HG03432 (cell line): ENCODE data around the gene SLC37A1.

Source experiments
- ATAC-seq: cut with Tn5 transposase; IDR thresholded peaks from one replicate; pipeline ENCODE4 v1.9.1; 2021; ENCODE audit warnings: mild to moderate bottlenecking, moderate library complexity; ENCODE audit not compliant: unreplicated experiment

The SLC37A1 gene

DNA sequence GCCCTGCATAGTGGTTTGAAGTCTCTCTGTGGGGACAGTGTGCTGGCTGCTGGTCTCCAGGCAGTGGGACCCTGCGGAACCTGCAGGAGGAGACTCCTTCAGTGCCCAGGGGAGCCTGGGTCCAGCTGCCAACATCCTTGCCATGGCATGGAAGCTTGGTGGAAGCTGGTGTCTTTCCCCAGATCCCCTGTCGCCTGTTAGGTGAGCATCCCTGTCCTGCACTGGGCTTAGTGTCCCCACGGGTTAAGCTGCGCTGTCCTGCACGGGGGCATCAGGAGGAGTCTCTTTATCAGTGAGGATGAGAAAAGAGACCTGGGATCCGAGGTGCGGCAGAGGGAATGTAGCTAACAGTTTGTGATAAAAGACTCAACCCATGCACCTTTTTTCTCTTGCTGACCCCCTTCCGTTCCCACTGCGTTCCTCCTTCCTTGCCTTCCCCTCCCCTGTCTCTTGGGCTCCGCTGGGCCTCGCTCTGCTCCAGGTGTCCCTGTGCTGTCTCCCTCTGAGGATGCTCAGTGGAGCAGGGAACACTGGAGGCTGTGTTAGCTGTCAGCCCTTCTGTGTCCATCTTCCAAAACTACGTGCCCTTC, 59.3 kb downstream of the SLC37A1 start:
- ATAC-seq, result no peak

DNA sequence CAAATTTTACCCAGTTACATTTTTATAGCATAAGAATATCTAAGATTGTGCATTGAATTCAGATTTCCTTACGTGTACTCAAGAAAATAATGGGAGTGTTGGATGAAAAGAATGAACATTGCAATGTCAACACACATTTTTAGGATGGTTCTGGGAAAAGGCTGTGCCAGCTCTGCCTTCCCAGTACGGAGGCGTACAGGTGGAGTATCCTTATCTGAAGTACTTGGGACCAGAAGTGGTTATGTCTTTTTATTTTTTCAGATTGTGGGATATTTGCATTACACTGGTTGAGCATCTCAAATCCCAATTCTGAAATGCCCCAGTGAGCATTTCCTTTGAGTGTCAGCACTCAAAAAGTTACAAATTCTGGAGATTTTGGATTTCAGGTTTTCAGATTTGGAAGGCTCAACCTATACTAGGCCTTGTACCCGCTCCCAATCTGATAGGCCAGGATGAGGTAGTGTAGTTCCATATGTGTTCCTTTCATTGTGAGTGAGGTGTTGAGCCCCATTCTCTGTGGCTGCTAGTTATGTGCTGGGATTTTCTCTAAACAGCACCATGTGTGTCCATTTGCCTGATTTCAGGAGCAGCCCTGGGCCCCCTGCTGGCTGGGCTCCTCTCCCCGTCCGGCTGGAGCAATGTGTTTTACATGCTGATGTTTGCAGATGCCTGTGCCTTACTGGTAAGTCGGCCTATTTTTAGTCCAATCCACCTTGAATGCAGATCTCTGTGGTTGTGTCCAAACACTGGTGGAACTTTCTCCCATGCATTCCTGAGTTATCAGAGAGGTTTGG, 60.8 kb downstream of the SLC37A1 start:
- no peak for ATAC-seq

DNA sequence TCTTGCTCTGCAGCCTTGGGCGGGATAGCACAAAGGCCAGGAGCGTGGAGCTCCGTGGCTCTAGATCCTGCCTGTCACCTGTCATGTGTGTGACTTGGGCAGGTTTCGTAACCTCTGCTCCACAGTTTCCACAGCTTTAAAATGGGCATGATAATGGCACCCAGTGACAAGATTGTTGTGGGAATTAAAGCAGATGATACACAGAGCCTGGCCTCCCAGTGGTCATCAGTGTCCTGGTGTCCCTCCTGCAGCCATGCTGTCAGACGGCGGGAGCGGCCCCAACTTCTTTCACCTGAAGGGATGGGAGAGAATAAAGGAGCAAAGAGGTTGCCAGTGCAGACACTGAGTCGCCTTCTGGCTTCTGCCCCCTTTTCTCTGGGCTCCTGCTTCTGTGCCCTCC, 61.5 kb downstream of the SLC37A1 start:
- no peak for ATAC-seq

DNA sequence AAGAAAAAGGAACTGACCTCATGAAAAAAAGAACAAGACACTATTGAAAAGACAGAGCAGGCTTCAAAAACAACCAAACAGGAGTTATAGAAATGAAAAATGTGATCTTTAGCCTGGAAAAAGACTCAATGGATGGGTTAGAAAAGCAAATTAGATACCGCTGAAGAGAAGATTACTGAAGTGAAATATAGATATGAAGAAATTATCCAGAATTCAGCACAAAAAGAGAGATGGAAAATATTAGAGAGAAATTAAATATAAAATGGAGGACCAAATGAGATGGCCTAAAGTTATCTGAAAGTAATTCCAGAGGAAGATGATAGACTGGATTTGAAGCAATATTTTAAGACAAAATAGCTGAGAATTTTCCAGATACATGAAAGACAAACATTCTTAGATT, 63.0 kb downstream of the SLC37A1 start:
- ATAC-seq, result no peak

DNA sequence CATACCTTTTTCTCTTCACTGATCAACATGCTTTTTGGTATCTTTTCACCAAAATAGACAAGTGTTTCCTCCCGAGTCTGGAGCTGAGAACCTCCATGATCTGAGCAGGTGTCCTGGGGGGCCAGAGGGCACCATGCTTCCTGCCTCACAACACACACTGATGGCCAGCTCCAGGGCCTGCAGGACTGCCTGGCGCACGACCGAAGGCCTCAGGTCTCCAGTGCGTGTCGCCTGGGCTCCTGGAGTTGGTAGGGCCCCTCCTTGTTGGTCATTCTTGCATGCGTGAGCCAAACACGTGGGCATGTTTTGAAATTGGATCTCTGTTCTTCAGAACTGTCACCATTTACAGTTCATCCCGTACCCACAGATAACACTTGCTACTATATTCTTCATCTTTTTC, 64.4 kb downstream of the SLC37A1 start:
- ATAC-seq, result no peak

DNA sequence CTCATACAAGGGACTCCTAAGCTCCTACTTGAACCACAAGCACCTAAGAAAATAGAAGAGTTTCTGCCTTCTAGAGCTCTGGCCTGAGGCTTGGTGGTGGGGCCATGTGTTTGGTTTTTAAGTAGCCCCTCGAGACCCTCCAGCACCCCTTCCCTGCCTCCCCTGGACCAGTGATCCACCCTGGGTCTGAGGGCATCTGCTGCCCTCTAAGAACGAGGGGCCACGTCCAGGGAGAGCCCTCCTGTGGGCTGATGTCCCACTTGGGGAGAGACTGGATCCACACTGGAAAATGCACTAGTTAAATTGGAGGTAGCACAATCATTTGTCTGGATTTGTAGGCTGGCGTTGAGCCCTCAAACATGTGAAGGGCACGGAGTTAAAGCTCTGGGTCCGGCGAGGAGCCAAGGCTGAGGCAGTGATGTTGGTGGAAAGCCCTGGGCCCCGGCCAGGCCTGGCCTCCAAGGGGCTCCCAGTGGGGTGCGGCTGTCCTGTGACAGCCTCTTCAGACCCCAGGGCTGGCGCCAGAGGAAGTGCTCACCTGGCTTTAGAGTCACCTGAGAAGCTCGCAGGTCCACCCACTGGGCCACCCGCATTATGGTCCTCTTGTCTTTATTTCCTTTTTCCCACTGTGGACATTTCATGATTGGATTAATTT, 65.2 kb downstream of the SLC37A1 start:
- ATAC-seq, result no peak

DNA sequence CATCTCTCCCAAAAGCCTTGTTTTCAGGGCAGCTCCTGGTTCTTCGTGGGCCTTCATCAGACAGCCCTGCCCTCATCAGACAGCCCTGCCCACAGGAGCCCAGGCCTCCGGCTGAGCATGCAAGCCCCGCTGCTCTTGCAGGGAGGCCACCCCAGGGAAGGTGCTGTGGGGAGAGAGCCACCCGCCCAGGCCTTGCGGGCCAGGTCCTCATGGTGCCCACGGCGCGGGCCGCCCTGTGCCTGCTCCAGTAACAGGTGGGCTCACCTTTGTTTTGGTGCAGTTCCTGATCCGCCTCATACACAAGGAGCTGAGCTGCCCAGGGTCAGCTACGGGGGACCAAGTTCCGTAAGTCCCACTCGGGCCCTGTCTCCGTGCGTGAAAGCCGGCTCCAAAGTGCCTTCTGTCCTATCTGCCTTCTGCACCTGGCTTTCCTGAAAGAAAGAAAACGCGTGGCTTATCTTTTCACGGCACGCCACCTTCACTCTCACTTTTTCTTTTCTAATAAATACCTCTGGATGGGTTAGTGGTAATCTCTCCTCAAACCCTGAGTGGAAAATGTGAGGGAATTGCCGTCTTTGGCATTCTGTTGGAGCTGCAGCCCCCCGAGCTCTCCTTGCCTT, 65.9 kb downstream of the SLC37A1 start:
- ATAC-seq, result no peak

DNA sequence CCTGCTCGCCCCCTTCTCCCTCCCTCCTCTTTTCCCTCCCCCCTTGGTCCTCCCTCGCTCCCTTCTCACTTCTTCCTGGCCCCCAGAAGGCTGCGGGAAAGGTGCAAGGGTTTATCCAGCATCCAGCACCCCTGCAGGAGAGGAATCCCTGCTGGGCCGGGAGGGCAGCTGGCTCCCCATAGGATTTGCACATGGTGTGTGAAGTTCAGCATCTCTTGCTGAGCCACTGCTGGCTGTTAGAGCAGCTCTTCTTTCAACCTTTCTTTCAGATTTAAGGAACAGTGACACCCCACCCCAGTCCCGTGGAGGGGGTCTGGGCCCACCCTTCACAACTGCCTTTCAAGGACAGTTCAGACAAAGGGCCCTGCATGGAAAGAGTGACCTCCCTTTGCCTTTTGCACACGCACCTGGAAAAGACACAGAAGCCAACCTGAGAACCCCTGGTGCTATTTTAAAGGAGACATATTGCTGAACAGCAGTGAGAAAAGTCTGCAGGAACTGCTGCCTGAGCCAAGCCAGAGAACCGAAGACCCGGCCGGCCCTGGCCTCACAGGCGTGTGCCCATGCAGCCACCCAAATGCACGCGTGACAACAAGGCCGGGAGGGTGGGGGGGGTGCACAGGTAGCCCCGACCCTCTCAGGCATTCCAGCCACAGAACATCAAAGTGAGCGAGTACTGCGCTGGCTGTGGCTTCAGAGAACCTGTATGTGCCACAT, 66.6 kb downstream of the SLC37A1 start:
- ATAC-seq, result no peak

DNA sequence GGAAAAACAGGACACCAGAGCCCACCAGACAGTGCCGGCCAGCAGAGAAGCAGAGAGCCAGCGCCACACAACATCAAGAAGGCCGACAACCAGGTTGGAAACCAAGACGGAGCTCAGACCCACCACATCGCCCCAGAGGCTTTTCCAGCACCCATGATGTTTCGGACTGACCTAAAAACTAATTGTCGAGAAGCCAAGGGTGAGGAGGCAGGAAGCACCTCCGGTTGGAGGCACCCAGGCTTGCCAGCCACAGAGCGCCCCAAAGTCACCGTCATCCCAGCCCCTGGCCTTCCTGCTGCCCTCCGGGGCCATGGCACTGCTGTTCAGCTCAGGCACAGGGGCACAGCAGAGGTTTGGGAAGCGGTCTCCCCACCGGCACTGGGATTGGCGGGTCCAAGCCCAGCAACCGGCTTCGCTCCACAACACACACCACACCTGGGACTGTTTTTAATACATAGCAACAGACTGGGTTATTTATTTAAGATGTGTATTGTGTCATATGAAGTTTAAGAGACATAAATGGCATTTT, 67.2 kb downstream of the SLC37A1 start:
- ATAC-seq, result no peak

DNA sequence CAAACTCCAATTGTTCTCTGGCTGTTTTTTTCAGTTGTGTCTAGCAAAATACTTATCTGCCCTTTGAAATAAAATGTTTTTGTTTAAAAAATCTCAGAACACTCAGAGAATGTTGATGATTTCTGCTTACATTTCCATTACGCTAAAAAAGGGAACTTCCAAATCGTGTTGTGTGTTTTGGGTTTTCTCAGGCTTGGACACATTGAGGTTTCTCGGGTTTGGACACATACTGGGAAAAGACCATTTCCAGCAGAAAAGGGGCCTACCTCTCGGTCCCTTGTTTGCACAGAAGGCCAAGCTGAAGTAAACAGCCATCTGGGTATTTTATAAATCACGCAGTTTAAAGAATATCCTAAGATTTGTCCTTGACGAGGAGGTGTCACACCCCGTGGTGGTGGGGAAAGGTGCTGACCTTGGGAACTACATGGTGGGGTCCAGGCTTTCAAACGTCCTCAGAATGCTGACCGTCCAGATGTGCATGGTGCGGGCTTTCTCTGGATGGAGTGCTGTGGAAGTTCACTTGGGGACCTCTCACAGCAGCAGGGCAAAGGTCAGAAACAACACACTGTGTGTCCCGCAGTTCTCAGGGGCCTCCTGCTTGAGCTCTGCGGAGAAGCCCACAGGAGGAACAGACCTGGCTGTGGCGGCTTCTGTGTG, 67.8 kb downstream of the SLC37A1 start:
- ATAC-seq, result no peak

DNA sequence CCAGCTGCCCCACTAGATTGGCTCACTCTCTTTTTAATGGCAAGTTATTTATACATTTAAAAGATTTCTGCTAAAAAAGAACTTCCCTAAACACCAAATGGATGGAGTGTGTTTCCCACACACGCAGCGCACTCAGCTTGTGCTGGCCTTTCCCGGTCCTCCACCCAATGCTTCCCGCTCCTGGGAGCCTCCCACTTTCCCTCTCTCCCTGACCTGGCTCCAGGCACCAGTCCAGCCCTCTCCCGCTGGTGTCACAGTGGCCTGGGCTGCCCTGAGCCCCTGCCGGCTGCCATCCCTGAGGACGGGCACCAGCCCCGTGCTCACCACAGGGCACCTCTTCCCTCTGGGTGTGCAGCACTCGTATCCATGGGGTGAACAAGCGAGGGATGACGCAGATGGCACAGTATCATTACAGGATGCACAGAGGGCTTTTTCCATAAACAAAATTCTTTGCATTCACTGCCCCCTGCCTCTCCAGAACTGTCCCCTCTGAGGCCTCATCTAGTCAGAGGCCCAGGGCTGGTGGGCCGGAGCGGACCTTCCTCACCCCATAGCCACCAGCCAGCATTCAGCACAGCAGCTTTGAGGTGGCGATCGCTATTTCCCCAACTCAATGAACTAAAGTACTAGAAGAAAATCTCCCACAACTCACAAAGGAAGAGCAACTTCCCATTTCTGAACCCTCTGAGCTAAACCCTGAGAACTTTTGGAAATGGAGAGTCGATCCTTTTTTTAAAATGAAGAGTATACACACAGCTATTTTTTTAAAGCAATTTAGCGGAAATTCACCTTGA, 68.5 kb downstream of the SLC37A1 start:
- no peak for ATAC-seq

DNA sequence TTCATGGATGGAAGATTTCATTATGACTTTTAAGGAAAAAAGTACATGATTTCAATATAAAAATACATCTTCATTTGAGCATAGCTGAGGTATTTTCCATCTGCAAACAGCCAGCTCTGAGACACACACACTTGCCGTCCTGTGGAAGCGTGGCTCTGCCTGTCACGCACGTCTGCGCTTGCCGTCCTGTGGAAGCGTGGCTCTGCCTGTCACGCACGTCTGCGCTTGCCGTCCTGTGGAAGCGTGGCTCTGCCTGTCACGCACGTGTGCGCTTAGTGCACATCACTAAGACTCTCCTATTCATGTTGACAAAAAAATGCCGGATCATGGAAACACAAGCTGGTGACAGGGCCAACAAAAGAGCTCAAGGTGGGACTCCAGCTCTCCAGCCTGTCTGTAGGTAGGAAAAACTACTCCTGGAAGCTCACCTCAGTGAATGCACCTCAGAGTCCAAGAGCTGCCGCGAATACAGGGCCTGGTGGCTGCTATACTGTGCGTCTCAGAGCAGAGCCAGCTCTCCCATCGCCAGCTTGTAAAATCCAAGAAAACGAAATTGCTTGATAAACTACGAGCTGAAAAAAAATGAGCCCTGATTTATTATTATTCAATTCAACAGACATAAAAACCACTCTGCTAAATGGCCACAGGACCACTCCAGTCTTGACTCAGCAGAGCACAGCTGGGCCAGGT, 69.3 kb downstream of the SLC37A1 start:
- ATAC-seq, result no peak

DNA sequence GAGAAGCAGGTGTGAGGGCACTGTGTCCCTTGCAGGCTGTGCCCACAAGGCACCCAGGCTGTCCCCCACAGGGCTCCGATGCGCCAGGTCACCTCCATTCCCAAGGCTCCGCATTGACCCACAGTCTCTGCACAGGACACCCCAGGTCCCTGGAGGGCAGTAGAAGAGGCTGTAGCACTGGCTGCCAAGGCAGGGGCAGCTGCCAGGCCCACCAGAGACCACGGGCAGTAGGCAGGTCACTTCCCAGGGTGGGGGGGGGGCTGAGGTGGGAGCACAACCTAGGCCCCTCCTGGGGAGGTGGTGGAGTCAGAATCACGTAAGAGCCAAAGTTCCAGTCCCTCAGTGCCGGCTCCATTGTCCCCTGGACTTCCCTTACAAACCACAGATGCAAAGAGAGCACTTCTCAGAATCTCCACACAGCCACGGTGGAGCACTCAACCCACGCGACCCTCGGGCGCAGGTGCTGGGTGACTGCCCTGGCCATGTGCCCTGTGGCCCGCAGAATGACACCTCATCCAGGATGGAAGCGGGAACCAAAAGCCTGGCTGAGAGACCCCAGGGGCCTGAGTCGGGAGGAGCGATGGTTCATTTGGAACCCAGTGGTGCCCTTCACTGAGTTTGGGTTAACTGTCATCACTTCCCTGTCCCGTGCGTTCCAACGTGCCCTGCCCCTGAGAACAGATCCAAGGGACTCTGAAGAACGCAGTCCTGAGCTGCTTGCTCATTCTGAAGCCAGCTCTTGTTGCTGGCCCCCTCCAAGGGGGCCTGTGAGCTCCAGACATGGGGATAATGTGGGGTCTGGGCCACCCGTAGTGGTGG, 70.0 kb downstream of the SLC37A1 start:
- no peak for ATAC-seq

DNA sequence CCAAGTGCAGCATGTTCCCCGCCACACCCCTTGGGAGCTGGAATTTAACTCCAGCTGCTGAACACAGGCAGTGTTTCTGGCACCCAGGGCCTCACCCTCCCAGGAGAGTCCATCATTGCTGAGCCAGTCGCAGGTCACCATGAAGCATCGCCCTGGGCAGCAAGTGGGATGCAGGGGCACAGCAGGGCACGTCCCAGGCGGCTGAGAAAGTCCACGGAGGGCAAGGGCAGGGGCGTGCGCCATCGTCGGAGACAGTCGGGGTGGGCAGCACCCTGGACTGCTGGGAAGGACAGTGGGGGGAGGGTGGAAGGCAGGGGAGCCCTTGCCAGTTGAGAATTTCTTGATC, 70.6 kb downstream of the SLC37A1 start:
- no peak for ATAC-seq

DNA sequence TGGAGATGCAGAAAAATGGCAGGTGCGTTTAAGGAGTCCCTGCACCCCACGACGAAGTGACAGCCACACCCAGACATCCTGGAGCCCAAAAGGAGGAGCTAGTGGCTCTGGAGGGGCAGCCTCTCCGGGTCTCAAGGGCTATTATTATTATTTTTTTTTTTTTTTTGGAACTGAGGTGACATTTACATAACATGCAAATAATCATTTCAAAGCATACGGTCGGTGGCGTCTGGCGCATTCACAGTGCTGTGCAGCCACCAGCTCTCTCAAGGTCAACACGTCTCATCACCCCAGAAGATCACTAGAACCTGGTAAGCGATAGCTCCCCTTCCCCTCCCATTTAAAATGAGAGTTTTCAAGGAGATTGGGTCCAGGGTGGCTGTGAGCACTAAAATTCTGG, 72.2 kb downstream of the SLC37A1 start:
- ATAC-seq, result no peak

DNA sequence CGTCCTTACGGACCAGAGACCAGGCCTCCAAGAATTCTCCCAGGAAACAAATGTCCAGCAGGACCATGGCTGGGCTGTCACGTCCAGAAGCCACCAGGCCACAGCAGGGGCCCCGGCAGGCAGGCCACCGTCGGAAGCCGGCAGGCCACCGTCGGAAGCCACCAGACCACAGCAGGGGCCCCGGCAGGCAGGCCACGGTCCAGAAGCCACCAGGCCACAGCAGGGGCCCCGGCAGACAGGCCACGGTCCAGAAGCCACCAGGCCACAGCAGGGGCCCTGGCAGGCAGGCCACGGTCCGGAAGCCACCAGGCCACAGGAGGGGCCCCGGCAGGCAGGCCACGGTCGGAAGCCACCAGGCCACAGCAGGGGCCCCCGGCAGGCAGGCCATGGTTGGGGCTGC, 72.8 kb downstream of the SLC37A1 start:
- ATAC-seq, result no peak

DNA sequence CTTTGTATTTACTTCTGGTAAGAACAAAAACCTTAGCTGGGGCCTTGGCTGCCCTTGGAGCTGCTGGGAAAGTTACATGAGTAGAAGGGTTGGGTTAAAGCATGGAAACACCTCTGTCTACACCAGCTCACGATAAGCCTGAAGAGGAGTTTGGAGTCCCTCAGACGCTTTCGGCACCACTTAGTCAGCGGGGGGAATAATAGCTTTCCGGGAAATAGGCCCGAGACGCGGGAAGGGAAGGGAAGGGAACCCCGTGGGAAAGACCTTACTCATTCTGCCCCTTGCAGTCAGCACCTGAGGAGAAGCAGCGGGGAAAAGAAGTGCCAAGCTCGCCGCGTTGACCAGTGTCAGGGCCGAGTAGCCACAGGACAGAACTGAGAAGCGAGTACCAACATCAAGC, 73.4 kb downstream of the SLC37A1 start:
- no peak for ATAC-seq

DNA sequence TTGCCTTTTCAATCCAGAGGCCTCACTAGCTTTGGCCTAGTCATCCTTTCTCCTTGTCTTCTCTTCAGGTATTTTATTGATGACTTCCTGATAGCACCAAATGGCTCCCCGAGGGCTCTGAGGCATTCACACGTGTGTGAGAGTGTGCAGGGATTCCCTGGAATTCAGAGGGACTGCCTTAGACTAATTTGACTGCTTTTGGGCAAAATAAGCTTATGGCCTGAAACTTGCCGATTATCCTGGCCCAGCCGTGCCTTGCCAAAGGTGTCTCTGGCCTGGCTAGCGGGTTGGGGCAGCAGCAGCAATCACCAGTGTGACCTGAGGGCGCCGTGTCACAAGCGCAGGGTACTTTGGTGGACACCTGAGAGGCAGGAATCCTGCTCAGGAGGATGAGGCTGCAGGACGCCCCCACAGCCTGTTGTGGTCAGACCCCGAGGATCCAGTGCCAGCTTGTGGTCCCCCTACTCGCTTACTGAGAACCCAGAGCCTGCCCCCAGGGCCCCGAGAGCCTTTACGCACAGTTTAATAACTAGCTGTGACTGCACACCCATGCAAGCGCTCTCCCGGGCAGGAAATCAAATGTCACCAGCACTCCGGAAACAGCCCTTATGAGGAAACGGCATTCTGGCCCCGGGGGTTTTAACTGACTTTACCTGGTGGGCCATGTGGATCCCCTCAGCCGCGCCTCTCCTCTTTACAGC, 76.9 kb downstream of the SLC37A1 start:
- no peak for ATAC-seq
